HUES64 (cell line): ENCODE measurements around the gene BCR.
A peak's percentile ranks its signal among the peaks of the same experiment; 100 is the strongest.

Experiments used
- H3K27ac ChIP-seq: 2 replicates; pipeline ENCODE4 v1.7.0; 2013; ENCODE audit warnings: low read depth, low read length, inconsistent platforms
- H3K27me3 ChIP-seq: 2 replicates; pipeline ENCODE4 v1.6.1; 2013; ENCODE audit warnings: mild to moderate bottlenecking, low read length; ENCODE audit not compliant: insufficient read depth
- H3K36me3 ChIP-seq: 2 replicates; pipeline ENCODE4 v1.6.1; 2013; ENCODE audit warnings: mild to moderate bottlenecking, low read length; ENCODE audit not compliant: insufficient read depth
- H3K4me1 ChIP-seq: 2 replicates; pipeline ENCODE4 v1.6.1; 2013; ENCODE audit warnings: mild to moderate bottlenecking, low read length, moderate library complexity; ENCODE audit not compliant: insufficient read depth
- H3K4me3 ChIP-seq: 2 replicates; pipeline ENCODE4 v1.5.1; 2013; ENCODE audit warnings: mild to moderate bottlenecking, low read length, moderate library complexity
- H3K9ac ChIP-seq: 2 replicates; pipeline ENCODE4 v1.6.1; 2013; ENCODE audit warnings: mild to moderate bottlenecking, low read depth, low read length
- H3K9me3 ChIP-seq: 2 replicates; pipeline ENCODE4 v1.6.1; 2013; ENCODE audit warnings: low read depth, low read length; ENCODE audit not compliant: insufficient read depth
- WGBS: fragments of 150-250, 120-280 bp; methylation state at CpG from one replicate; pipeline ENCODE4 v1.1.7; 2013; ENCODE audit warnings: missing lambda C conversion rate; 5-methylcytosine and 5-hydroxymethylcytosine counted together

Gene BCR

GRCh38 chr22:23187871-23188700 is 7.8 kb downstream of the BCR start:
- WGBS = 91% methylated on average over 7 of the region's 7 CpGs
- H3K4me1 ChIP-seq = peaks cover 41% of the 10 kb centered on the region
- H3K27me3 ChIP-seq = no peaks in the 10 kb centered on the region
- peaks cover 8% of the 10 kb centered on the region for H3K36me3 ChIP-seq
- H3K9me3 ChIP-seq = no peaks in the 10 kb centered on the region
- no peak overlapping the region for H3K4me3 ChIP-seq
- H3K9ac ChIP-seq = no peak overlapping the region
- 0 out of 2 replicates have a peak overlapping the region, but pooled peaks have one; percentile 3 for H3K27ac ChIP-seq

- Histone ChIP-seq H3K9me3 (no peaks in the 10 kb centered on the region), H3K36me3 (peaks cover 8% of the 10 kb centered on the region), H3K27ac (no peak overlapping the region), H3K4me3 (no peak overlapping the region), H3K9ac (no peak overlapping the region), H3K4me1 (peaks cover 21% of the 10 kb centered on the region), H3K27me3 (no peaks in the 10 kb centered on the region)
- 95% methylated on average over 8 of the region's 9 CpGs for WGBS
Measured at GRCh38 chr22:23190526-23190925, 10.2 kb downstream of the BCR start.

DNA sequence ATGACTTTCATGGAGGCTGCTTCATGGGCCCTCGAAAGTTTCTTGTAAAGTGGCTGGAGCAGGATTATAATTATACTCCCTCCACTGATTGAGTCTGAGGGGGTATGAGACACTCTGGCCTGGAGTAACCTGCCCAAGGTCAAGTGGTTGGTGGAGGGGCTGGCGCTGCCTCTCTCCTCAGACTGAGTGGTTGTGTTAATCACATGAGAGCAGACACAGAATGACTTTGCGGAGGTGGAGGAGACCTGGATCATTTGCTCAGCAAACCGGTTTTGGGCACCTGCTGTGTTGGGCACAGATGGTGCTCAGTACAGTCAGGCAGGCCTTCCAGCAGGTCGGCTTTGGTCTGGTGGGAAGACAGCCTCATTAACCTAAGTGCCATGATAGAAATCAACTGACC is 11.8 kb downstream of the BCR start:
- H3K9ac ChIP-seq = no peak overlapping the region

DNA sequence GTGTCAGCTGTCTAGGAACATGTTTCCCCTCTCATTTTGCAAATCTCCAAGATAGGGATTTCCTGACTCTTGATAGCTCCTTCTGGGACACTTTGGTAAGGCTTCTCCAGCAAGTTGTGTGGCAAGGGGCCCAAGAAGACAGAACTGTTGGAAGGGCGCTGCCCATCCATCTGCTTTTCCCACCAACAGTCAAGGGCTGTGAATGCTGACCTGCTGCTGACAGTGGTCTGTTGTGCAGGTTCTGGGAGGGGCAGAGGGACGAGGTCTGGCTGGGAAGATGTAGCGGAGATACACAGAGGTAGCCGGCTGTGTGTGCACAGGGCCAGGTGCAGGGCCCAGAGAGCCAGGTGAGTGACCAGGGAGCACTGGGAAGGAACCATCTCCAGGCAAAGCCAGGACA is 12.2 kb downstream of the BCR start:
- Histone ChIP-seq H3K9me3 (no peaks in the 10 kb centered on the region), H3K36me3 (peaks cover 8% of the 10 kb centered on the region; the same call in 1 of the 2 replicates), H3K27me3 (no peaks in the 10 kb centered on the region), H3K9ac (no peak overlapping the region), H3K27ac (no peak overlapping the region), H3K4me3 (no peak overlapping the region), H3K4me1 (peaks cover 20% of the 10 kb centered on the region)
- WGBS = 95% methylated on average over 4 of the region's 4 CpGs

More for the DNA sequence above, 11.8 kb downstream of the BCR start:
- Histone ChIP-seq H3K4me3 (no peak overlapping the region), H3K4me1 (peaks cover 21% of the 10 kb centered on the region), H3K36me3 (peaks cover 8% of the 10 kb centered on the region), H3K27ac (no peak overlapping the region), H3K9me3 (no peaks in the 10 kb centered on the region), H3K27me3 (no peaks in the 10 kb centered on the region)
- WGBS = 85% methylated on average over 4 of the region's 5 CpGs

DNA sequence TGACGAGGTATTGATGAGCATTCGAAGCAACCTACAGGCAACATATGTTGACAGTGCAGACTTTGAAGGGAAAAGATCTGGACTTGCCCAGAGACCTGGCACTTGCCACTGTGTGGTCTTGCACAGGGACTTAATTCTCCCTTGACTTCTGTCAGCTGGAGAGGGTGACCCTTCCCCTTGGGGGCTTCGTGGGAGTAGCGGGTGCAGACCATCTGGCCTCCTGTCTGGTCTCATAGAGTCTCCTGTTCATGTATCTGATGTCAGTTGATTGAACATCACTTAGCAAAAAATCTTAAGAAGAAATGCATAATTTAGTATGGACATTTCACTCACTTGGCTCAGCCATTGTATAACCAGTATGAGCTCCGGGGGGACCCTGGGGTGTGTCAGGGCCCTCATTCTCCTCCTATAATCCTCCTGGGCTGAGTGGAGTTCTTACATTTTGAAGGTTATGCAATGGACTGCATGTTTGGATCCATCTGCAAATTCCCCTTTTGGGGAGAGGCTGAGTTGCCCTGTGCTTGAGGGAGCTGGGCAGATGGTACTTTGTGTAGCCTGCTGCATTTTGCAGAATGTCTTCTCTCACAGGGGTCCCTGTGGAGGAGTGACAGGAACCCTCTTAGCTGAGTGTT is 13.0 kb downstream of the BCR start:
- Histone ChIP-seq H3K27me3 (no peaks in the 10 kb centered on the region), H3K4me1 (peaks cover 12% of the 10 kb centered on the region), H3K9ac (no peak overlapping the region), H3K4me3 (no peak overlapping the region), H3K36me3 (0 out of 2 replicates have a peak, but pooled peaks cover under 1% of the 10 kb centered on the region), H3K9me3 (no peaks in the 10 kb centered on the region), H3K27ac (no peak overlapping the region)
- WGBS = 97% methylated on average over 5 of the region's 5 CpGs

DNA sequence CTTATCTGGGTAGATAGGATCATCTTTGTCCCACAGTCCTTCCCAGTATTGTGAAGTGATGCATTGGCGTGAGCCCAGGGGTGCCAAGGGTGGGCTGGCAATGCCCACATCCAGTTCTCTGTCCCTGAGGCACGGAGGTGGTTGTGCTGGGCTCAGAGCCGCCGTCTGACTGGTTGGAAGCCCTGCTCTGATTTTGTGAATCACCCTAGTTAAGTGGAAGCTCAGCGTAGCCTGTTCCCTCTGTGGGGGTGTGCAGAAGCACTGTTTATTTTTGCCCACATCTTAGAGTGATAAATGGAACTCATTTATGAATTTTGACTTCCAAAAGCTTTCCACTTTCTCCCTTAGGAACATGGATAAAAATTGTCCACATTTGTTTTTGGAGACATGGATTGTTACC is 13.6 kb downstream of the BCR start:
- peaks cover 9% of the 10 kb centered on the region; the same call in 1 of the 2 replicates for H3K4me1 ChIP-seq

GRCh38 chr22:23196165-23196564 is 15.9 kb downstream of the BCR start:
- Histone ChIP-seq H3K9me3 (no peaks in the 10 kb centered on the region), H3K4me3 (no peak overlapping the region), H3K27ac (no peak overlapping the region), H3K4me1 (peaks cover 15% of the 10 kb centered on the region; the same call in 1 of the 2 replicates), H3K27me3 (no peaks in the 10 kb centered on the region), H3K9ac (no peak overlapping the region), H3K36me3 (no peaks in the 10 kb centered on the region)
- WGBS = 89% methylated on average over 11 of the region's 11 CpGs

More for the DNA sequence above, 13.6 kb downstream of the BCR start:
- H3K4me3 ChIP-seq = no peak overlapping the region
- H3K27ac ChIP-seq = no peak overlapping the region
- H3K9ac ChIP-seq = no peak overlapping the region
- no peaks in the 10 kb centered on the region for H3K36me3 ChIP-seq
- H3K27me3 ChIP-seq = no peaks in the 10 kb centered on the region
- WGBS = 95% methylated on average over 5 of the region's 5 CpGs
- no peaks in the 10 kb centered on the region for H3K9me3 ChIP-seq

- no peak overlapping the region for H3K4me3 ChIP-seq
- WGBS = 93% methylated on average over 8 of the region's 8 CpGs
- H3K27ac ChIP-seq = no peak overlapping the region
- H3K4me1 ChIP-seq = 0 out of 2 replicates have a peak, but pooled peaks cover 6% of the 10 kb centered on the region
- H3K9me3 ChIP-seq = no peaks in the 10 kb centered on the region
- H3K27me3 ChIP-seq = no peaks in the 10 kb centered on the region
- H3K36me3 ChIP-seq = peaks cover under 1% of the 10 kb centered on the region; the same call in 1 of the 2 replicates
- no peak overlapping the region for H3K9ac ChIP-seq
Measured at GRCh38 chr22:23197836-23198235, 17.5 kb downstream of the BCR start.

DNA sequence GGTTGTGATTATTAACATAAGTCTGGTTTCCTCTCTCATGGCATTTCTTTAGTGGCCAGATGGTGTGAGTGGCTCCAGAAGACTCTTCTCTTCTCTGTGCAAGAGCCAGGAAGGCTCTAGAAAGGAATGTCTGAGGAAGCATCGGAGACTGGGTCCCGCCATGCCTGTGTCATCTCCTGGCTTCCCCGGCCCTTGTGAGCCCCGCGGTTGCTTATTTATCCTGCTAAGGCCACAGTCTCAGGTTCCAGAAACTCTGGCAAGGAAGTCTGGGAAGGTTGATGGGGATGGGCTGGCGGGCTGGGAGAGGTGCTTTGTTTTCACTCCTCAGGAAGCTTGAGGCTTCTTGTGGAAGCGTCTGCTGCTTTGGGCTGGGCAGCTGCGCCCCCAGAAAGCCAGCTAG is 18.9 kb downstream of the BCR start:
- peaks cover 7% of the 10 kb centered on the region; the same call in 1 of the 2 replicates for H3K4me1 ChIP-seq
- no peak overlapping the region for H3K4me3 ChIP-seq
- no peak overlapping the region for H3K9ac ChIP-seq
- H3K36me3 ChIP-seq = peaks cover 12% of the 10 kb centered on the region
- no peaks in the 10 kb centered on the region for H3K9me3 ChIP-seq
- 67% methylated on average over 8 of the region's 8 CpGs for WGBS
- 0 out of 2 replicates have a peak overlapping the region, but pooled peaks have one; percentile 21 for H3K27ac ChIP-seq
- H3K27me3 ChIP-seq = no peaks in the 10 kb centered on the region

DNA sequence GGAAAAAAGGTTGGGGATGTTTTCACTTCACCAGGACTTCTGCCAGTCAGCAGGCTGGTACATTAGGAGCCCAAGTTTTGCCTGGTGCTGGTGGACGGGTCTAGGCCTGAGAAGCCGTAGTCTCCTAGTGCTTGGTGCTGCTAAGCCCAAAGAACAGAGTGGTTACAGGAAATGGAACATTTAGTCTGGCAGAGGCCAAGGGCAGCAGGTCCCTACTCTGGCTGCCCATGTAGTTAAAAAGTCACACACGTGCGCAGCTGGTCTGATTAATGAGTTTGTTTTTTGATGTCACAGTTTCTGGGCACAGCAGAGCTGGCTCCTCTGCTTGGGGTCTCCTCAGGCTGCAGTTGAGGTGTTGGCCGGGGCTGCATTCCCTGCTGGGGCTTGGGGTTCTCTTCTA is 20.6 kb downstream of the BCR start:
- Histone ChIP-seq H3K27me3 (no peaks in the 10 kb centered on the region), H3K9me3 (no peaks in the 10 kb centered on the region), H3K4me1 (peaks cover 11% of the 10 kb centered on the region; the same call in 1 of the 2 replicates), H3K4me3 (no peak overlapping the region), H3K9ac (no peak overlapping the region), H3K36me3 (peaks cover 12% of the 10 kb centered on the region), H3K27ac (no peak overlapping the region)
- 94% methylated on average over 5 of the region's 5 CpGs for WGBS

GRCh38 chr22:23202812-23203451 is 22.6 kb downstream of the BCR start:
- Histone ChIP-seq H3K4me1 (peaks cover 11% of the 10 kb centered on the region; the same call in 1 of the 2 replicates), H3K27me3 (no peaks in the 10 kb centered on the region), H3K36me3 (peaks cover 12% of the 10 kb centered on the region), H3K4me3 (no peak overlapping the region), H3K9me3 (no peaks in the 10 kb centered on the region), H3K9ac (no peak overlapping the region), H3K27ac (no peak overlapping the region)
- 90% methylated on average over 4 of the region's 4 CpGs for WGBS
